GM18517 (cell line): Measurements from ENCODE around the gene WBP1L.
"Not testable (repeated sequence)": the region's sequence is repeated elsewhere in the genome, so short reads cannot be mapped to it uniquely, and the experiment has no call there.

Experiments used
- ATAC-seq: cut with Tn5 transposase; IDR thresholded peaks from one replicate; pipeline ENCODE4 v1.9.1; 2021; ENCODE audit warnings: mild to moderate bottlenecking, moderate library complexity; ENCODE audit not compliant: unreplicated experiment

Gene WBP1L

GRCh38 chr10:102834143-102834542, 90.4 kb downstream of the WBP1L start:
- ATAC-seq, result no peak

- no peak for ATAC-seq
Observed at GRCh38 chr10:102835007-102835482, 91.3 kb downstream of the WBP1L start.

GRCh38 chr10:102837230-102837721, 93.5 kb downstream of the WBP1L start, which contains the start of gene CYP17A1:
CYP17A1 (minus strand) TSS chr10:102837413; CDS start chr10:102837361, 52 bp downstream.
- no peak for ATAC-seq

- not testable (repeated sequence) for ATAC-seq
Observed at GRCh38 chr10:102838276-102838927, 94.7 kb downstream of the WBP1L start.

GRCh38 chr10:102841827-102842345, 98.1 kb downstream of the WBP1L start:
- ATAC-seq, result no peak

GRCh38 chr10:102843139-102843538, 99.4 kb downstream of the WBP1L start:
- not testable (repeated sequence) for ATAC-seq

GRCh38 chr10:102844190-102844776, 100.5 kb downstream of the WBP1L start:
- ATAC-seq, result not testable (repeated sequence)

- no peak for ATAC-seq
Observed at GRCh38 chr10:102845352-102845902, 101.7 kb downstream of the WBP1L start.

GRCh38 chr10:102850025-102850518, 106.3 kb downstream of the WBP1L start:
- no peak for ATAC-seq

- ATAC-seq, result not testable (repeated sequence)
Observed at GRCh38 chr10:102853237-102853636, 109.5 kb downstream of the WBP1L start.

GRCh38 chr10:102855731-102856436, 112.1 kb downstream of the WBP1L start:
- ATAC-seq, result not testable (repeated sequence)

- no peak for ATAC-seq
Observed at GRCh38 chr10:102856758-102857424, 113.1 kb downstream of the WBP1L start.

- ATAC-seq, result no peak
Observed at GRCh38 chr10:102859911-102860310, 116.2 kb downstream of the WBP1L start.

- ATAC-seq, result no peak
Observed at GRCh38 chr10:102863660-102864059, 119.9 kb downstream of the WBP1L start.

GRCh38 chr10:102865620-102866019, 121.9 kb downstream of the WBP1L start:
- ATAC-seq, result no peak
